Spleen (tissue), 11 donors: ENCODE data around the gene NOTCH2. TPM values are rescaled to one million over a fixed set of nuclear protein-coding genes. Genes with fewer than 3 reads are reported as not detected.
A peak's percentile ranks its signal among the peaks of the same experiment; 100 is the strongest.

Experiments
- DNase-seq: peaks from one replicate; pipeline ENCODE4 v3.0.0-alpha.2; 2020
- H3K27ac ChIP-seq, 8 donors: fragments of 200-600 bp; sonication (generic) in 7 of 8; 1 replicate in 4 of 8; 2 replicates in 4 of 8; pipeline versions ENCODE4 v1.5.0 to v1.8.0; 2016 to 2021; ENCODE audit warnings: inconsistent platforms in 4 of 8, mild to moderate bottlenecking in 4 of 8, moderate library complexity in 1 of 8
- H3K27me3 ChIP-seq, 7 donors: fragments of 200-600 bp; sonication (generic) in 6 of 7; replicated peaks in 1 of 7; 1 replicate in 4 of 7; 2 replicates in 3 of 7; pipeline versions ENCODE4 v1.5.0 to v1.8.0; 2016 to 2021; ENCODE audit warnings: inconsistent platforms in 3 of 7, mild to moderate bottlenecking in 1 of 7
- H3K36me3 ChIP-seq, 6 donors: fragments of 200-600 bp; sonication (generic) in 5 of 6; 1 replicate in 4 of 6; 2 replicates in 2 of 6; pipeline versions ENCODE4 v1.5.0 to v1.8.0; 2016 to 2021; ENCODE audit warnings: inconsistent platforms in 2 of 6
- H3K4me1 ChIP-seq, 6 donors: fragments of 200-600 bp; sonication (generic) in 5 of 6; 1 replicate in 3 of 6; 2 replicates in 3 of 6; pipeline versions ENCODE4 v1.5.0 to v1.8.0; 2016 to 2021; ENCODE audit warnings: inconsistent platforms in 3 of 6
- H3K4me3 ChIP-seq, 8 donors: fragments of 200-600 bp; sonication (generic) in 7 of 8; 1 replicate in 4 of 8; 2 replicates in 4 of 8; pipeline versions ENCODE4 v1.5.0 to v1.8.0; 2016 to 2021; ENCODE audit warnings: inconsistent platforms in 4 of 8, mild to moderate bottlenecking in 4 of 8, moderate library complexity in 2 of 8
- H3K9me3 ChIP-seq, 8 donors: fragments of 200-600 bp; sonication (generic) in 7 of 8; 1 replicate in 4 of 8; 2 replicates in 4 of 8; pipeline versions ENCODE4 v1.5.0 to v1.8.0; 2016 to 2021; ENCODE audit warnings: inconsistent platforms in 4 of 8
- POLR2A ChIP-seq, 3 donors: fragments of 450-650 bp; IDR thresholded peaks; one replicate each; pipeline ENCODE4 v1.5.1; 2017; ENCODE audit warnings: antibody characterized with exemption in 3 of 3, mild to moderate bottlenecking in 1 of 3
- POLR2AphosphoS5 ChIP-seq, 3 donors: sonication (generic); formaldehyde crosslinking; IDR thresholded peaks; one replicate each; pipeline ENCODE4 v1.5.1; 2017; ENCODE audit warnings: antibody characterized with exemption in 3 of 3
- WGBS, 5 donors: extraction: QIAGEN DNeasy Blood & Tissue Kit in 3 of 5; methylation state at CpG; one replicate each; pipeline versions ENCODE4 v1.1.5 to v1.1.7; 2013 to 2018; 5-methylcytosine and 5-hydroxymethylcytosine counted together
- intact Hi-C: fragments of 100-400 bp; cut with DNase I; formaldehyde crosslinking; loops from one replicate; pipeline ENCODE4 v1.15.0; 2023; ENCODE audit warnings: low total_unique reads
- polyA plus RNA-seq, 3 donors: library from polyadenylated mRNA; stranded (reverse); fragments of 200-250 nt; gene quantifications; one replicate each; pipeline ENCODE4 v1.2.1, GENCODE V29; 2013
- total RNA-seq, 7 donors: library from RNA; depleted of rRNA in 3 of 7; stranded (reverse); fragments of >200 nt in 3 of 7; fragmentation: NEBNext Ultra II Directional in 4 of 7; extraction: Animal tissue kit (Norgen Biotek cat#: 25700) in 4 of 7; gene quantifications; one replicate each; pipeline versions ENCODE4 v1.1.0 to v1.2.1, GENCODE V29; 2016 to 2021
- TF ChIP-seq, protein P1 (sequence below), 11 experiments: fragments of 200-600 bp in 7 of 11; fragments of 450-650 bp in 4 of 11; sonication (generic) in 4 of 11; IDR thresholded peaks in 8 of 11; conservative IDR thresholded peaks in 3 of 11; 1 replicate in 7 of 11; 2 replicates in 4 of 11; pipeline versions ENCODE4 v1.4.0 to v1.8.0; 2016 to 2021; ENCODE audit warnings: antibody characterized with exemption in 11 of 11, inconsistent platforms in 4 of 11, mild to moderate bottlenecking in 1 of 11
- donor health status: healthy with polysubstance abuse.
- donor health status: DM: no; HTN: no; CAD: no; lungs with moderate emphysema.
- donor health status: DM: no; HTN: no; CAD: no.
- donor health status: Bipolar disorder and iron deficiency.
- donor health status: healthy.
- donor health status: DM: no; HTN: no; CAD: no.
- donor health status: DM: yes; HTN: yes; CAD: no.

Gene NOTCH2
- total and polyA plus RNA-seq, 10 donors = 11.3 to 230 (median 138) TPM

- 74 to 94% (median 92%) methylated on average over 3 of the region's 3 CpGs for WGBS, 5 donors
- Histone ChIP-seq H3K9me3 (no peaks in the 10 kb centered on the region), H3K27ac (peak overlapping the region in 1 of 8 donors; percentile 64), H3K4me3 (no peak overlapping the region), H3K36me3 (peaks cover 0 to 47% (median 11%) of the 10 kb centered on the region in 6 donors), H3K4me1 (peaks cover 20 to 60% (median 30%) of the 10 kb centered on the region in 6 donors), H3K27me3 (no peaks in the 10 kb centered on the region)
- DNase-seq = no peak
- intact Hi-C loops = no loop called here
- TF ChIP-seq, protein P1, sequence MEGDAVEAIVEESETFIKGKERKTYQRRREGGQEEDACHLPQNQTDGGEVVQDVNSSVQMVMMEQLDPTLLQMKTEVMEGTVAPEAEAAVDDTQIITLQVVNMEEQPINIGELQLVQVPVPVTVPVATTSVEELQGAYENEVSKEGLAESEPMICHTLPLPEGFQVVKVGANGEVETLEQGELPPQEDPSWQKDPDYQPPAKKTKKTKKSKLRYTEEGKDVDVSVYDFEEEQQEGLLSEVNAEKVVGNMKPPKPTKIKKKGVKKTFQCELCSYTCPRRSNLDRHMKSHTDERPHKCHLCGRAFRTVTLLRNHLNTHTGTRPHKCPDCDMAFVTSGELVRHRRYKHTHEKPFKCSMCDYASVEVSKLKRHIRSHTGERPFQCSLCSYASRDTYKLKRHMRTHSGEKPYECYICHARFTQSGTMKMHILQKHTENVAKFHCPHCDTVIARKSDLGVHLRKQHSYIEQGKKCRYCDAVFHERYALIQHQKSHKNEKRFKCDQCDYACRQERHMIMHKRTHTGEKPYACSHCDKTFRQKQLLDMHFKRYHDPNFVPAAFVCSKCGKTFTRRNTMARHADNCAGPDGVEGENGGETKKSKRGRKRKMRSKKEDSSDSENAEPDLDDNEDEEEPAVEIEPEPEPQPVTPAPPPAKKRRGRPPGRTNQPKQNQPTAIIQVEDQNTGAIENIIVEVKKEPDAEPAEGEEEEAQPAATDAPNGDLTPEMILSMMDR (IDR thresholded peaks at IDR 0.05 in 8 of 11, conservative IDR thresholded peaks at IDR 0.05 in 3 of 11) = no peak
- TF ChIP-seq POLR2A (IDR thresholded peaks at IDR 0.05) = no peak
- no peak for TF ChIP-seq POLR2AphosphoS5 (IDR thresholded peaks at IDR 0.05)
These were observed 83.4 kb downstream of the NOTCH2 start for GRCh38 chr1:119986007-119986497.

DNA sequence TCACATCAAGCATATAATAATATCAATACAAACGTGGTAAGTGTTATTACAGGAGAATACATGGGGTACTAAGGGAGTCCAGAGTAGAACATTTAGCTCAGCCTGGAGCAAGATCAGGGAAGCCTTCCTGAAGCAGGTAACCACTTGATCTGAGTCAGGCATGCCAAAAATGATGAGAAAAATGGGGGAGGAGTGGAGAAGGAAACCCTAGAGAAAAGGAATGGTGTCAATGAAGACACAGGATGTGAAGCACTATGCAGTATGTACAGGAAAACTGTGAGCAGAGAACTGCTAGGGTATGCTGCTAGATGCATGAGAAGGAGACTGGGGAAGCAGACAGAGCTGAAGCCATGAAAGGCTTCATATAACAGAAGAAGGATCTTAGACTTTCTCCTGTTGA lies 84.7 kb downstream of the NOTCH2 start:
- intact Hi-C loops = no loop called here
- Histone ChIP-seq H3K4me3 (no peak overlapping the region), H3K9me3 (no peaks in the 10 kb centered on the region), H3K36me3 (peaks cover 0 to 51% (median 11%) of the 10 kb centered on the region in 6 donors), H3K4me1 (peaks cover 20 to 69% (median 30%) of the 10 kb centered on the region in 6 donors), H3K27me3 (no peaks in the 10 kb centered on the region), H3K27ac (no peak overlapping the region)
- TF ChIP-seq, protein P1 (IDR thresholded peaks at IDR 0.05 in 8 of 11, conservative IDR thresholded peaks at IDR 0.05 in 3 of 11) = no peak
- TF ChIP-seq POLR2A (IDR thresholded peaks at IDR 0.05) = no peak
- no peak for TF ChIP-seq POLR2AphosphoS5 (IDR thresholded peaks at IDR 0.05)
- WGBS, 5 donors = 45 to 78% (median 60%) methylated on average over 1 of the region's 1 CpG
- DNase-seq = no peak

DNA sequence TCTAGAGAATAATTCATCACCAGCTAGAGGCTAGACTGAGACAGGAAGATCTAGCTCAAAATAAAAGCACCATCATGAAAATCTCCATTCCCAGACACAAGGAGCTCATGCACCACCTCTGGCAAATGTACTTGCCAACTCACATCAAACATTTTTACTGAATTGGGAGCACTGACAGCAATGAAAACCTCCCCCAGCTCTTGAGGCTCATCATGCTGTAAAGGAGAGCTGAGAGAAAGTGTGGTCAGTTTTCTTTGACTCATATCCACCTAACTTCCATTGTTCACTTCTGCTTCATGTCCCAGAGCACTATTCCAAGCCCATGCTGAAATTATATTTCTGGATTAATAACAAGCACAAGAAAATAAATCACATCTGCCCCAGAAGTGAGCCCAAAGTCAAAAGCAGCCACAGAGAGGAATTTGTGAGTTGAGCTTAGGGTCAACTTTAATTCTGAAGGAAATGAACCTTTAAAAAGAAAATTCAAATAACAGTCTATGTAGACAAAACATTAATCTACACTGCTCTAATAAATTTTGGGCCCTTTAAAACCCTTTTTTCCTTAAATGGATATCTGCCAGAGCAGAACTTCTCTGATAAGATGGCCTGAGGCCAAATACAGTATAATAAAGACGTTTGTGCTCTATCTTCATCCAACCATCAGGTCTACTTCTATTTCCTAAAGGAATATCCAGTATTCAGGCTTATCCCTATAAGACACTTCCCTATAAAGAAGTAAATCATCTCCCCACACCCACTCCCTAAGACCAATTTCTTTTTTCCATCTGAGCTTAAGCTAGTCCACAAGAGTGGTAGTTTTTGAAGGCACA lies 87.3 kb downstream of the NOTCH2 start:
- 53 to 66% (median 60%) methylated on average over 1 of the region's 1 CpG for whole genome bisulfite sequencing, 5 donors
- Histone ChIP-seq H3K9me3 (no peaks in the 10 kb centered on the region), H3K4me3 (no peak overlapping the region), H3K36me3 (peaks cover 0 to 65% (median 11%) of the 10 kb centered on the region in 6 donors), H3K4me1 (peaks cover under 1 to 64% (median 11%) of the 10 kb centered on the region in 6 donors), H3K27me3 (no peaks in the 10 kb centered on the region), H3K27ac (no peak overlapping the region)
- DNase-seq = no peak
- no peak for TF ChIP-seq POLR2A (IDR thresholded peaks at IDR 0.05)
- TF ChIP-seq, protein P1 (IDR thresholded peaks at IDR 0.05 in 8 of 11, conservative IDR thresholded peaks at IDR 0.05 in 3 of 11) = no peak
- TF ChIP-seq POLR2AphosphoS5 (IDR thresholded peaks at IDR 0.05) = no peak
- intact Hi-C loops = no loop called here

- intact Hi-C loops = no loop called here
These were observed 88.0 kb downstream of the NOTCH2 start for GRCh38 chr1:119981496-119981895.

More at GRCh38 chr1:119981496-119981895, 88.0 kb downstream of the NOTCH2 start:
- peaks cover 0 to 57% (median 4%) of the 10 kb centered on the region in 6 donors for H3K4me1 ChIP-seq
- H3K4me3 ChIP-seq = no peak overlapping the region
- H3K27ac ChIP-seq = peak overlapping the region in 1 of 8 donors; percentile 4
- H3K27me3 ChIP-seq = no peaks in the 10 kb centered on the region
- DNase-seq = no peak
- TF ChIP-seq POLR2A (IDR thresholded peaks at IDR 0.05) (no peak), POLR2AphosphoS5 (IDR thresholded peaks at IDR 0.05) (no peak)
- TF ChIP-seq, protein P1 (IDR thresholded peaks at IDR 0.05 in 8 of 11, conservative IDR thresholded peaks at IDR 0.05 in 3 of 11) = no peak
- WGBS, 5 donors = 81 to 91% (median 88%) methylated on average over 5 of the region's 5 CpGs
- H3K9me3 ChIP-seq = no peaks in the 10 kb centered on the region
- peaks cover 0 to 65% (median 8%) of the 10 kb centered on the region in 6 donors for H3K36me3 ChIP-seq
